ENCODE measurements around the gene SECTM1. TPM values are rescaled to one million over a fixed set of nuclear protein-coding genes. Genes with fewer than 3 reads are reported as not detected.

The SECTM1 gene
- total RNA-seq, 1 donor from 2014 or later, result 12.2 TPM

DNA sequence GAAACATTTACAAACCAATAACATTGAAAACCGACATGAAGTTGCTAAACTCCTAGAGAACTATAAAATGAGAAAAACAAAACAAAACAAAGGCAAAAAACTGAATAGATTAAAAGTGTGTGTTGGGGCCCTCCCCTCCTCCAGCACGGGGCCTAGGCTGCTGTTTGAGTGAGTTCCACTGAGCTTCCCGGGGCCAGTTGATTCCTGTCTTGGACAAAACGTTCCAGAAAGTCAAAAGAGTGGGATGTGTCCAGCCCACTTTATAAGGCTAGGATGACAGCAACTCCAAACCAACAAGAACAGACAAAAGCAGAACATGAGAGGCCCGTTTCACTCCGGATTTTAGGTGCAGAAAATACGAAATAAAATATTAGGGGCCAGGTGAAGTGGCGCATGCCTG, 48.4 kb downstream of the SECTM1 start:
- intact Hi-C loops (cut with micrococcal nuclease), result no loop called here

- intact Hi-C loops (cut with micrococcal nuclease), result no loop called here
Observed at GRCh38 chr17:82283208-82283749, 50.3 kb downstream of the SECTM1 start.

DNA sequence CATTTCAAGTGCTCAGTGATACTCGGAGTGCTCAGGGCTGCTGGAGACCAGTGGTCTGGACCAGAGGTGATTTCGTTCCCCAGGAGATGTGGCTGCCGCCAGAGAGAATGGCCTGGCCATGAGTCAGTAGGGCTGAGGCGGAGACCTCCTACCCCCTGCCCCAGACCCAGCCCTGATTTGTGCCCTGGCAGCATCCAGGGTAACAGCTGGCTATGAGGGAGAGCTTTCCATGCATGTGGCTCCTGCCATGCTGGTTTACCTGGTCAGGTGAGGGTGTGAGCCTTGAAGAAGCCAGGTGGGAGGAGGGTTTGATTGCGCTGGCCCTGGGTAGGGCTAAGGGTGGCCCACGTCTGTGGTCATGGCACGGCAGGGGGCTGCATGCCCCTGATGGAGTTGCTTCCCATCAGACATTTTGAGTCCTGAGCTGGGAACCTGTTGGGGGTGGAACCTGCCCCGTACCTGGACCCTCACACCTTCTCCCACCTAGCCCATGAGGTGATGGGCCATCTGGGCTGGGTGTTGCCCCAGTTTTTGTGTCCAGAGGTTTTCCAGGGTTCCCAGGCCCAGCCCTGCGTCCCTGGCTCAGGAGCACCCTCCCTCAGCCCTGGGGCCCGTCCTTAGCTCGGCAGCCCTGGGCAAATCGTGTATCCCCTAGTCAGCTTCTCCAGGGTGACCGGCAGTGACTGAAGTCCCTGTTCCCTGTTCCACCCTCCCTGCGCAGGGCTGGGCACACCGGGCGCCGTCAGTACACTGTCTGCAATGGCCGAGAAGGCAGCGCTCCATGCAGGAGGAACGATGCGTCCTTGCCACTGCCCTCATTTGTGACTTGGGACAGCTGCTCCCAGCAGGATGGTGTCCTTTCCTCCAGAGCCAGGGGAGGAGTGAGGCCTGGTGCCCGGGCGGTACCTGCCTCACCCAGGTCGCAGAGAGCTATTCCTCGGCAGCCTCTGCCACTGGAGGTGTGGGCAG, 51.0 kb downstream of the SECTM1 start:
- intact Hi-C loops (cut with micrococcal nuclease), result no loop called here

DNA sequence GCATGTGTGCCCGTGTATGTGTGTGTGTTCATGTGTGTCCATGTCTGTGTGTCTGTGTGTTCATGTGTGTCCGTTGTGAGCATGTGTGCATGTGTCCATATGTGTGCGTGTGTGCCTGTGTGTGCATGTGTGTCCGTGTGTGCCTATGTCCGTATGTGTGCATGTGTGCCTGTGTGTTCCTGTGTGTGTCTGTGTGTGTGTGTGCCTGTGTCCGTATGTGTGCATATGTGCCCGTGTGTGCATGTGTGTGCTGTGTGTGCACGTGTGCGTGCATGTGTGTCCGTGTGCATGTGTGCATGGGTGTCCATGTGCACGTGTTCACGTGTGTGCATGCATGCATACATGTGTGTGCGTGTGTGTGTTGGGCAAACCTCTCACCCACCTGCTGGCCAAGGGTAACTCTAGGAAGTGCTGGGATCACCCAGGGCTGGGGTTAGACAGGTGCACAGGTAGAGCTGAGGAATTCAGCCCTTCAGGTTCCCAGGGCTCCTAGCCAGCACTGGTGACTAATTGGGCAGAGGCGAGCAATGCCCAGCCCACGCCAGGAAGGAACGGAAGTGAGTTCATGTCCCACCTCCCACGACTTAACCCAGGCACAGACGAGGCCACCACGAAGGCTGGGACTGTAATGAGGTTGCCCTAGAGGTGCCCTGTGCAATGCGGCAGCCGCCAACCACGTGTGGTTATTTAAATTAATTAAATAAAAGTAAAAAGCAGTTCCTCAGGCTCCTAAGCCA, 51.9 kb downstream of the SECTM1 start:
- intact Hi-C loops (cut with micrococcal nuclease), result no loop called here

DNA sequence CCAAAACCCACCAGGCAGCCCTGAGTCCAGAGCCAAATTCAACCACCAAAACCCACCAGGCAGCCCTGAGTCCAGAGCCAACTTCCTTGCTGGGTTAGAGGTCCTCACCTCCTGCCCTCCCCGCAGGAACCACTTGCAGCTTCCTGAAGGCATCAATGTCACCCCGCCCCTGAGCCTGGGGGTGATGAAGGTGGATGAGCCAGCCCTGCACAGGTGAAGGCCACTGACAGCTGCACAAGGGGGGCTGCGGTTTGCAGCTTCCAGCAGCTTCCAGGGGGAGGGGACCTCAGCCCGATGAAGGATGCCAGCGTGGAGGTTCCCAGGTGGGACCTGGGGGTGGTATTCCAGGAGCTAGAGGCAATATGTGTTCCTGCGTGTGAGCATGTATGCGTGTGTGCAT, 52.5 kb downstream of the SECTM1 start:
- intact Hi-C loops (cut with micrococcal nuclease), result no loop called here

- intact Hi-C loops (cut with micrococcal nuclease), result no loop called here
Observed at GRCh38 chr17:82280537-82280936, 53.0 kb downstream of the SECTM1 start.

DNA sequence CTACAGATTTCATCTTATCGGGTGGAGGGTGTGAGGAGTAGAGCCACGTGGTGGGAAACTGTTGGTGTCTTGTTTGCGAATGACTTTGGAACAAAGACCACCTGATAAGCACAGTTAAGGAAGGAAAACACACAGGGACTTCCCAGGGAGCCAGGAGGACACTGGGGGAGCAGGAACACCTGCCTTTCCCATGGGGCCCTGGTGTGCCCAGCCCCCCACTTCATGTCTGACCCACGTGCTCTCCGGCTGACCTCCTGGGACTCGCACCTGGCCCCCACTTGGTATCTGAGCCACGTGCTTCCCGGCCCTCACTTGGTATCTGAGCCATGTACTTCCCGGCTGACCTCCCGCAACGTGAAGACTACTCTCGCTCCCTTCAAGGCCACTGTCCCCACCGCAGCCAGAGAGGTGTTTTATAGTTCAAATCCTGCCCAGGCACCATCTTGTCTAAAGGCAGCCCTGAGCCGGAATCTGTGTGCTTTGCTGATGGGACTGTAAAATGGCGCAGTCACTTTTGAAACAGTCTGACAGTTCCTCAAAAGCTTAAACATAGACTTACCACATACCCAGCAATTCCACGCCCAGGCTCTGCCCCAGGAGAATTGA, 54.7 kb downstream of the SECTM1 start:
- intact Hi-C loops (cut with micrococcal nuclease), result no loop called here

GRCh38 chr17:82278308-82278707, 55.3 kb downstream of the SECTM1 start:
- intact Hi-C loops (cut with micrococcal nuclease), result no loop called here

- intact Hi-C loops (cut with micrococcal nuclease), result no loop called here
Observed at GRCh38 chr17:82277851-82278250, 55.7 kb downstream of the SECTM1 start.

DNA sequence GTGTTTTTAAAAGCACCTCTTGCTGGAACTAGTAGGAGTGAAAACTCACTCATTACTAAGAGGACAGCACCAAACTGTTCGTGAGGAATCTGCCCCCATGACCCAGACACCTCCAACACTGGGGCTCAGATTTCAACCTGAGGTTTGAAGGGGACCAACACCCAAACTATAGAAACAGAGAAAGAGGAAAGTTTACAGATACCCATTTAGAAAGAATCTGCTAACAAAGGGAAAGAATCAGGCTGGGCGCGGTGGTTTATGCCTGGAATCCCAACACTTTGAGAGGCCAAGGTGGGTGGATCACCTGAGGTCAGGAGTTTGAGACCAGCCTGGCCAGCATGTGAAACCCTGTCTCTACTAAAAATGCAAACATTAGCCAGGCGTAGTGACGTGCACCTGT, 56.6 kb downstream of the SECTM1 start:
- intact Hi-C loops (cut with micrococcal nuclease), result no loop called here

GRCh38 chr17:82275326-82275725, 58.2 kb downstream of the SECTM1 start:
- intact Hi-C loops (cut with micrococcal nuclease), result no loop called here

DNA sequence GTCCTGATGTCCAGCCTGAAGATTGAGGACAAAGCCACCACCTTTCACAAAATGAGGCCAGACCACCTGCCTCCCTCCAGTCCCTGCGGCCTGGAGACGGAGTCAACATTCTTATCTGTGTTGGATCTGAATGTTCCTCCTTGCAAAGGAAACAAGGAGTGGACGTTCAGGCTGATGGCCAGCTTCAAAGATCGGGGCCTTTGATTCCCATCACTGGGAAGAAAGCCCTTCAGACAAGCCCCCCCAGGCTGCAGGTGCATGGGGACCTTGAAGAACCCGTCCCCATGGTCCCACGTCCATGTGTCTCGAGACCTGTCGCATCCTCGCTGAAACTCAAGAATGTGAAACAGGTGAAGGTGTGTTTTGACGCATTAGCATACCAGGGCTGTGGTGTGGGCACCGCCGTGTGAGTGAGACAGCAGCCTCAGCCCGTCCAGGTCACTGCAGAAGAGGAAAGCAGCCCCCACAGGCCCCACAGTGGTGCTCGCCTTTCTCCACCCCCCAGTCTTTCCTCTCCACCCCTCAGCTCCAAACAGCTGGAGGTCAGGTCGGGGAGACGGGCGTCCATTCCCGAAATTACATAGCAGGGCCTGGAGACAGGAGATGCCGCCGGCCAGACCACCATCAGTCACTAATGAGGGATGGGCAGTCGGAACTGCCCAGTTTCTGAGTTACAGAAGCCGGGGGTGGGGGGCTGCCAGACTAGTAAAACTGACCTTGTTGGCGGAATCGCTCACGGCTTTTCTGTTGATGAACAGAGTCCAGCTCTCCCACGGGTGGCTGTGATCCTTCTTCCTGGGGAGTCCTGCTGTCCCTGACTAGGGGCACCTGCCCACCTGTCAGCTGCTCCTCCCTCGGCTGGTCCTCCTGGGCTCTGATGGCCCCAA, 59.2 kb downstream of the SECTM1 start:
- intact Hi-C loops (cut with micrococcal nuclease), result no loop called here

- intact Hi-C loops (cut with micrococcal nuclease), result loop anchor here (1.0 to 2.0 kb wide), 8 partner anchors 19 to 177 kb away; partner anchors contain the start of genes CYBC1, HEXD, OGFOD3 and SLC16A3
Observed at GRCh38 chr17:82273327-82274133, 60.0 kb downstream of the SECTM1 start, which contains the start of gene CSNK1D. Gene CSNK1D (minus strand): TSS chr17:82273700. CDS start chr17:82273381, 319 bp downstream.

GRCh38 chr17:82272495-82273326, 60.9 kb downstream of the SECTM1 start:
- intact Hi-C loops (cut with micrococcal nuclease), result loop anchor here (1.0 to 2.0 kb wide), 9 partner anchors 20 to 178 kb away; partner anchors contain the start of genes CYBC1, HEXD, OGFOD3 and SLC16A3

DNA sequence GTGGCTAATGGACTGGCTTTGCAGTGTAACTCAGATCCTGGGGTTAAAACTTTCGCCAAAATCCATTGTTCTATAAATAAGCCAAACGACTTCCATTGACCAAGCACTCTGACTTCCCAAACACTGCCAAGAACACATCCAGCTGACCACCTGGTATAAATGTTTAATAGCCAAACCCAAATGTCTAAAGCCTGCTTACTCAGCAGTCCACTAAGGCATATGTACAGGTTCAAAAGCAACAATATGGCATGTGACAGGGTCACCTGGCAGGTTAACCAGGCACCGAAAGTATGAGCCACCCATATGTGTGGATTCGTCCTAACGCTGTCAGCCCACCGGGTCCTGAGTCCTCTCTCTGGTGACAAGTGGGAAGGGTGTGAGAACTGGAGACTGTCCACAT, 62.2 kb downstream of the SECTM1 start:
- intact Hi-C loops (cut with micrococcal nuclease), result no loop called here

Data from T-helper 1 cell treated with Interleukin-12 subunit alpha and Interleukin-12 subunit beta and Interleukin-4 antibody, amounts not matched to agents 30 ng/mL and 1 ng/mL, for 36 hours (primary cell).